ENCODE data around the gene DLG2. TPM values are rescaled to one million over a fixed set of nuclear protein-coding genes. Genes with fewer than 3 reads are reported as not detected.

DLG2 gene
- total and polyA plus RNA-seq, 2 of the 8 experiments (the other 6 are each of a cell fraction or from before 2014, with no cell fraction given), result 1.7 to 14.3 TPM

GRCh38 chr11:83438438-83438837 lies 2188.7 kb downstream of the DLG2 start:
- Histone ChIP-seq H3K9me3 (ENCODE audit: insufficient read depth in 2 of 2, low read depth in 1 of 2, low read length in 1 of 2) (no peaks in the 10 kb centered on the region), H3K23ac (ENCODE audit: insufficient read length) (no peak overlapping the region), H4K5ac (ENCODE audit: insufficient read length, low read depth, low read length) (no peak overlapping the region), H4K8ac (ENCODE audit: extremely low read depth, insufficient read depth, low read length) (no peak overlapping the region), H3K18ac (ENCODE audit: extremely low read depth, low read length) (0 out of 2 replicates have a peak overlapping the region, but pooled peaks have one; percentile 3), H2AK5ac (ENCODE audit: low read depth, low read length) (no peak overlapping the region), H3K4ac (replicated peaks; ENCODE audit: insufficient read length, low read depth, low read length) (no peak overlapping the region), H2BK120ac (replicated peaks; ENCODE audit: low read depth, low read length) (no peak overlapping the region), H2BK12ac (ENCODE audit: low read depth, low read length) (no peak overlapping the region), H3K79me1 (ENCODE audit: low read depth, low read length) (no peaks in the 10 kb centered on the region), H2BK15ac (ENCODE audit: low read length) (no peak overlapping the region), H3K79me2 (ENCODE audit: control insufficient read depth in 1 of 2, insufficient read depth in 2 of 2, low read length in 2 of 2) (no peaks in the 10 kb centered on the region), H3K36me3 (ENCODE audit: control insufficient read depth in 2 of 4, insufficient read depth in 4 of 4, low read length in 3 of 4) (no peaks in the 10 kb centered on the region), H3K4me3 (ENCODE audit: extremely low read depth in 1 of 4, insufficient read depth in 2 of 4, low read depth in 3 of 4, low read length in 4 of 4) (no peak overlapping the region), H3K4me1 (replicated peaks in 1 of 4; ENCODE audit: control insufficient read depth in 3 of 4, insufficient read depth in 4 of 4, low read length in 3 of 4) (peaks cover 0 to 5% (median 1%) of the 10 kb centered on the region in 4 experiments; a peak in 3 of 7 replicates), H3K27me3 (replicated peaks in 1 of 4; ENCODE audit: control insufficient read depth in 3 of 4, extremely low read depth in 1 of 4, insufficient read depth in 3 of 4, low read length in 3 of 4) (peaks cover 0 to 1% (median 0%) of the 10 kb centered on the region in 4 experiments; a peak in 1 of 7 replicates), H3K27ac (ENCODE audit: low read depth, low read length) (no peak overlapping the region), H2BK20ac (ENCODE audit: low read length) (no peak overlapping the region), H3K23me2 (ENCODE audit: low read depth, low read length) (no peaks in the 10 kb centered on the region), H3K4me2 (ENCODE audit: insufficient read depth in 1 of 2, low read depth in 2 of 2, low read length in 2 of 2) (no peak overlapping the region), H3K14ac (ENCODE audit: insufficient read length) (no peak overlapping the region), H4K20me1 (replicated peaks in 1 of 2; ENCODE audit: control insufficient read depth in 1 of 2, insufficient read depth in 2 of 2, low read length in 2 of 2) (no peaks in the 10 kb centered on the region), H3K9ac (replicated peaks in 1 of 4; ENCODE audit: extremely low read depth in 1 of 4, low read depth in 3 of 4, low read length in 3 of 4) (no peak overlapping the region), H2BK5ac (ENCODE audit: low read depth, low read length) (peak overlapping the region; percentile 35; the same call in 1 of the 2 replicates), H3K56ac (replicated peaks; ENCODE audit: insufficient read length, low read depth, low read length) (no peak overlapping the region), H4K91ac (replicated peaks; ENCODE audit: insufficient read length, low read length) (no peak overlapping the region), H2AFZ (ENCODE audit: low read length) (no peak overlapping the region)
- FAIRE-seq (no peak), DNase-seq (ENCODE audit: low read depth in 1 of 2, low spot score in 2 of 2) (no peak)
- ChIA-PET CTCF (ENCODE audit: partially characterized antibody) (no interaction called here), POLR2A (ENCODE audit: partially characterized antibody) (no interaction called here)
- no CpG with 5 or more reads among the region's 2 CpGs for WGBS, 2 experiments (ENCODE audit: extremely low coverage in 1 of 2, insufficient coverage in 1 of 2, insufficient read length in 1 of 2, insufficient replicate concordance in 2 of 2, low coverage in 1 of 2, low lambda C conversion rate in 2 of 2, missing lambda C conversion rate in 1 of 2)
- TF ChIP-seq POLR2AphosphoS5 (IDR thresholded peaks at IDR 0.05; ENCODE audit: low read depth, low read length) (no peak), SIX5 (IDR thresholded peaks at IDR 0.05; ENCODE audit: low read depth, low read length) (no peak)
